GM12878 (cell line): ENCODE data around the gene COPRS. TPM values are rescaled to one million over a fixed set of nuclear protein-coding genes. Genes with fewer than 3 reads are reported as not detected.

ENCODE experiments used
- ATAC-seq: fragments of 200-7000 bp; cut with Tn5 transposase; 3 replicates; pipeline ENCODE4 v1.9.1; 2020; ENCODE audit warnings: mild to moderate bottlenecking, moderate library complexity
- BruUV-seq: library from RNA; stranded (reverse); fragments of 400-500 nt; replicated peaks from 2 replicates; lab custom pipeline; 2021; lab: Mats Ljungman, UMichigan
- CTCF ChIA-PET: fragments of 300-600 bp; sonication (Branson Sonifier 250); formaldehyde crosslinking; extraction: SDS; loops from one replicate; lab custom pipeline; 2021; ENCODE audit warnings: inconsistent platforms; lab: Yijun Ruan, JAX
- POLR2A ChIA-PET: fragments of 350-600 bp; formaldehyde crosslinking; extraction: SDS; loops from one replicate; lab custom pipeline; 2021; ENCODE audit warnings: inconsistent platforms; lab: Charles Lee
- RAD21 ChIA-PET: fragments of 300-600 bp; sonication (Branson Sonifier 250); formaldehyde crosslinking; loops from one replicate; lab custom pipeline; 2023; ENCODE audit warnings: antibody characterized with exemption; ENCODE audit not compliant: unreplicated experiment; lab: Charles Lee
- SMC1A ChIA-PET: fragments of 300-600 bp; sonication (Branson Sonifier 250); formaldehyde crosslinking; loops from one replicate; lab custom pipeline; 2023; ENCODE audit not compliant: unreplicated experiment, uncharacterized antibody; lab: Charles Lee
- DNase-seq: peaks from one replicate; pipeline ENCODE4 v3.0.0-alpha.2; 2011; ENCODE audit warnings: low read depth, low spot score
- FAIRE-seq: peaks from 3 replicates; lab custom pipeline; 2011; peaks lifted over from hg19 to GRCh38; lab: Jason Lieb, UNC
- H2AFZ ChIP-seq: 2 replicates; pipeline ENCODE4 v1.6.0; 2011; ENCODE audit warnings: low read depth, low read length, control low read depth; ENCODE audit not compliant: control insufficient read depth
- H3K27ac ChIP-seq: 2 replicates; pipeline ENCODE4 v1.5.1; 2011; ENCODE audit warnings: control low read depth; ENCODE audit not compliant: control insufficient read depth, insufficient read depth
- H3K27me3 ChIP-seq, 2 experiments: replicated peaks in 1 of 2; 2 replicates each; pipeline versions ENCODE4 v1.6.0 to v1.6.1; 2011; ENCODE audit warnings: low read length in 1 of 2; ENCODE audit not compliant: control insufficient read depth in 2 of 2, insufficient read depth in 2 of 2
- H3K36me3 ChIP-seq, 2 experiments: 2 replicates each; pipeline ENCODE4 v1.5.1; 2011; ENCODE audit warnings: low read length in 1 of 2; ENCODE audit not compliant: control insufficient read depth in 2 of 2, insufficient read depth in 2 of 2
- H3K4me1 ChIP-seq: 2 replicates; pipeline ENCODE4 v1.6.1; 2011; ENCODE audit warnings: mild to moderate bottlenecking, low read length, moderate library complexity, mixed read lengths; ENCODE audit not compliant: control insufficient read depth, insufficient read depth
- H3K4me2 ChIP-seq: 2 replicates; pipeline ENCODE4 v1.6.0; 2011; ENCODE audit warnings: control low read depth; ENCODE audit not compliant: control insufficient read depth, insufficient read depth
- H3K4me3 ChIP-seq: fragments of 200-600 bp; sonication (generic); 2 replicates; pipeline ENCODE4 v1.5.1; 2016
- H3K79me2 ChIP-seq: 2 replicates; pipeline ENCODE4 v1.6.0; 2011; ENCODE audit warnings: low read length; ENCODE audit not compliant: control insufficient read depth, insufficient read depth
- H3K9ac ChIP-seq: 2 replicates; pipeline ENCODE4 v1.8.0; 2011; ENCODE audit warnings: low read length, control low read depth, mixed read lengths; ENCODE audit not compliant: control insufficient read depth, insufficient read depth
- H3K9me3 ChIP-seq: replicated peaks from 3 replicates; pipeline ENCODE4 v1.5.1; 2011; ENCODE audit warnings: mild to moderate bottlenecking, low read length; ENCODE audit not compliant: control insufficient read depth, insufficient read depth
- H4K20me1 ChIP-seq: 2 replicates; pipeline ENCODE4 v1.6.0; 2011; ENCODE audit not compliant: control insufficient read depth, insufficient read depth
- ATF7 ChIP-seq: fragments of 450-650 bp; IDR thresholded peaks from 2 replicates; pipeline ENCODE4 v1.6.1; 2016; ENCODE audit warnings: low read depth, mild to moderate bottlenecking
- BCL3 ChIP-seq: IDR thresholded peaks from 2 replicates; pipeline ENCODE4 v1.6.1; 2011; ENCODE audit warnings: borderline replicate concordance, low read depth, mild to moderate bottlenecking, moderate library complexity, low read length; ENCODE audit not compliant: insufficient read depth, poor library complexity, severe bottlenecking
- BMI1 ChIP-seq: fragments of 450-650 bp; IDR thresholded peaks from 2 replicates; pipeline ENCODE4 v1.6.1; 2016; ENCODE audit warnings: mild to moderate bottlenecking, moderate library complexity, borderline replicate concordance
- CHD1 ChIP-seq: IDR thresholded peaks from 2 replicates; pipeline ENCODE4 v1.6.1; 2012; ENCODE audit warnings: low read depth, low read length, improper control_type of control experiment
- ETV6 ChIP-seq, 2 experiments: fragments of 450-650 bp in 1 of 2; IDR thresholded peaks in 1 of 2; conservative IDR thresholded peaks in 1 of 2; 2 replicates each; pipeline ENCODE4 v1.6.1; 2014; ENCODE audit warnings: antibody characterized with exemption in 1 of 2, borderline replicate concordance in 1 of 2, low read depth in 1 of 2, mild to moderate bottlenecking in 1 of 2, moderate library complexity in 1 of 2
- IKZF2 ChIP-seq, 2 experiments: fragments of 450-650 bp; IDR thresholded peaks; 2 replicates each; pipeline ENCODE4 v1.6.1; 2017; ENCODE audit warnings: mild to moderate bottlenecking in 2 of 2, moderate library complexity in 2 of 2
- MEF2A ChIP-seq: IDR thresholded peaks from 2 replicates; pipeline ENCODE4 v1.6.1; 2011; ENCODE audit warnings: low read depth, mild to moderate bottlenecking, low read length, moderate library complexity; ENCODE audit not compliant: insufficient read depth
- NFIC ChIP-seq: IDR thresholded peaks from 2 replicates; pipeline ENCODE4 v1.6.1; 2012; ENCODE audit warnings: low read depth, mild to moderate bottlenecking, inconsistent platforms, low read length, moderate library complexity
- NKRF ChIP-seq: fragments of 450-650 bp; conservative IDR thresholded peaks from 2 replicates; pipeline ENCODE4 v1.6.1; 2017; ENCODE audit warnings: mild to moderate bottlenecking, moderate library complexity
- TARDBP ChIP-seq: IDR thresholded peaks from 2 replicates; pipeline ENCODE4 v1.6.1; 2016; ENCODE audit warnings: borderline replicate concordance
- WRNIP1 ChIP-seq: IDR thresholded peaks from 2 replicates; pipeline ENCODE4 v1.6.1; 2011; ENCODE audit warnings: low read depth, low read length, improper control_type of control experiment, borderline replicate concordance
- WGBS: methylation state at CpG from one replicate; pipeline ENCODE4 v1.1.6; 2016; ENCODE audit warnings: low lambda C conversion rate; ENCODE audit not compliant: insufficient replicate concordance, insufficient coverage; ENCODE audit errors: missing lambda C conversion rate; 5-methylcytosine and 5-hydroxymethylcytosine counted together
- in situ Hi-C: fragments of 300-500 bp; cut with MboI; formaldehyde crosslinking; loops from 9 replicates; pipeline ENCODE4 v1.14.3; 2018; ENCODE audit warnings: mixed read lengths
- intact Hi-C: fragments of 100-400 bp; cut with micrococcal nuclease; formaldehyde crosslinking; loops from one replicate; pipeline ENCODE4 v1.14.2; 2022; ENCODE audit not compliant: unreplicated experiment
- polyA plus RNA-seq, 11 experiments: library from polyadenylated mRNA; depleted of rRNA in 4 of 11; unstranded in 6 of 11; stranded (reverse) in 5 of 11; fragments of >200 nt; fragmentation: Nextera tagmentation in 4 of 11; fragmentation: Illumina TruSeq in 1 of 11; extraction: Ambion mirVana in 4 of 11; extraction: Trizol in 1 of 11; gene quantifications; 1 replicate in 1 of 11; 2 replicates in 10 of 11; pipeline versions ENCODE4 v1.2.1 to v1.2.3, GENCODE V29; 2011 to 2016; ENCODE audit warnings: inconsistent platforms in 2 of 11, missing spikeins in 2 of 11, low read depth in 1 of 11
- total RNA-seq, 4 experiments: library from RNA; depleted of rRNA in 3 of 4; stranded (reverse); fragments of >200 nt in 3 of 4; fragmentation: Illumina TruSeq in 1 of 4; extraction: Trizol in 1 of 4; gene quantifications; 2 replicates each; pipeline versions ENCODE4 v1.2.1 to v1.2.3, GENCODE V29; 2013 to 2021
- TF ChIP-seq, protein P1 (sequence below): fragments of 450-650 bp; IDR thresholded peaks from 2 replicates; pipeline ENCODE4 v1.6.1; 2014; ENCODE audit warnings: mild to moderate bottlenecking
- TF ChIP-seq, protein P2 (sequence below): IDR thresholded peaks from 2 replicates; pipeline ENCODE4 v1.6.1; 2012; ENCODE audit warnings: low read depth, low read length, improper control_type of control experiment
- TF ChIP-seq, protein P3 (sequence below): fragments of 450-650 bp; IDR thresholded peaks from 2 replicates; pipeline ENCODE4 v1.6.1; 2017; ENCODE audit warnings: low read depth, mild to moderate bottlenecking, moderate library complexity

COPRS gene
- total and polyA plus RNA-seq, 10 of the 15 experiments (the other 5 are each of a cell fraction or from before 2014, with no cell fraction given): 6.3 to 41.9 (median 31.4) TPM

DNA sequence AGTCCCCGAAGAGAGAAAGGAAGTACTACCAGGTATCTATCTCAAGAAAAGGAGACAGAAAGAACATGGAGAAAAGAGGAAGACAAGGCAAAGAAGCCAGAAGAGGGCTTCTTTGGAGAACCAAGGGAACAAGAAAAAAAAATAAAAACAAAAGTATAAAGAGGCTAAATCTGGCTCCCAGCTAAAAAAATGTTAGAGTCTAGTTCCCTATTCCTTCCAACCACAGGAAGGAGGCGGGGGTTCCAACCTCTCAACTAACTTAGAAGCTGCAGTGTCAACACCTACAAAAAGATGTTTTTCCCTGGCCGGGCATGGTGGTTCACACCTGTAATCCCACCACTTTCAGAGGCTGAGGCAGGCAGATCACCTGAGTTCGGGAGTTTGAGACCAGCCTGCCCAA is 29.1 kb upstream of the COPRS start (continued):
- TF ChIP-seq, protein P1, sequence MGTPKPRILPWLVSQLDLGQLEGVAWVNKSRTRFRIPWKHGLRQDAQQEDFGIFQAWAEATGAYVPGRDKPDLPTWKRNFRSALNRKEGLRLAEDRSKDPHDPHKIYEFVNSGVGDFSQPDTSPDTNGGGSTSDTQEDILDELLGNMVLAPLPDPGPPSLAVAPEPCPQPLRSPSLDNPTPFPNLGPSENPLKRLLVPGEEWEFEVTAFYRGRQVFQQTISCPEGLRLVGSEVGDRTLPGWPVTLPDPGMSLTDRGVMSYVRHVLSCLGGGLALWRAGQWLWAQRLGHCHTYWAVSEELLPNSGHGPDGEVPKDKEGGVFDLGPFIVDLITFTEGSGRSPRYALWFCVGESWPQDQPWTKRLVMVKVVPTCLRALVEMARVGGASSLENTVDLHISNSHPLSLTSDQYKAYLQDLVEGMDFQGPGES: no peak
- TF ChIP-seq, protein P2, sequence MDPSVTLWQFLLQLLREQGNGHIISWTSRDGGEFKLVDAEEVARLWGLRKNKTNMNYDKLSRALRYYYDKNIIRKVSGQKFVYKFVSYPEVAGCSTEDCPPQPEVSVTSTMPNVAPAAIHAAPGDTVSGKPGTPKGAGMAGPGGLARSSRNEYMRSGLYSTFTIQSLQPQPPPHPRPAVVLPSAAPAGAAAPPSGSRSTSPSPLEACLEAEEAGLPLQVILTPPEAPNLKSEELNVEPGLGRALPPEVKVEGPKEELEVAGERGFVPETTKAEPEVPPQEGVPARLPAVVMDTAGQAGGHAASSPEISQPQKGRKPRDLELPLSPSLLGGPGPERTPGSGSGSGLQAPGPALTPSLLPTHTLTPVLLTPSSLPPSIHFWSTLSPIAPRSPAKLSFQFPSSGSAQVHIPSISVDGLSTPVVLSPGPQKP: no peak
- TF ChIP-seq MEF2A (0 out of 2 replicates have a peak, but pooled peaks have one; percentile 17), IKZF2 (IDR thresholded peaks at IDR 0.05) (peak; percentile 30 to 48; a peak in 2 of 4 replicates)

DNA sequence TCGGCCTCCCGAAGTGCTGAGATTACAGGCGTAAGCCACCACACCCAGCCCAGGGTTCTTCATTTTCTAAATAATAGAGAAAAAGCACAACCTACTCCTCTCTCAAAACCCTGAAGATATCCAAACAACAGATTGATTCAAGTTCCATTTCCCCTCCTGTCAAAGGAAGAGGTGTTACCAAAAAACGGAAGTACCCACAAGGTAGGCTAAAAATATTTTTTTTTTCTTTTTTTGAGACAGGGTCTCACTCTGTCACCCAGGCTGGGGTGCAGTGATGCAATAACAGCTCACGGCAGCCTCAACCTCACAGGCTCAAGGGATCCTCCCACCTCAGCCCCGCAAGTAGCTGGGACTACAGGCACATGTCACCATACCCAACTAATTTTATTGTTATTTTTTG is 23.5 kb upstream of the COPRS start:
- H3K4me1 ChIP-seq: no peaks in the 10 kb centered on the region; the same call in 1 of the 2 replicates
- RAD21 ChIA-PET: interaction anchor here (0.8 to 1.2 kb wide), 3 partner anchors 13 to 19 kb away, joined by 3 to 4 read pairs (median 3); partner anchors contain the start of gene UTP6
- H3K9me3 ChIP-seq: no peaks in the 10 kb centered on the region; the same call in 2 of the 3 replicates
- no TSS peak for BruUV-seq
- no peaks in the 10 kb centered on the region for H4K20me1 ChIP-seq
- in situ Hi-C loops (no loop called here), intact Hi-C loops (no loop called here)
- SMC1A ChIA-PET: interaction anchor here (0.6 to 3.3 kb wide), 3 partner anchors 19 to 741 kb away, joined by 3 to 11 read pairs (median 4); partner anchors contain the start of gene UTP6
- WGBS: 28% methylated on average over 6 of the region's 6 CpGs
- H3K9ac ChIP-seq: no peak overlapping the region
- DNase-seq (no peak), FAIRE-seq (no peak), ATAC-seq (peak; percentile 40; the same call in 2 of the 3 replicates)
- no peak overlapping the region for H3K27ac ChIP-seq
- CTCF ChIA-PET: interaction anchor here (0.7 to 2.3 kb wide), 4 partner anchors 14 to 323 kb away, joined by 3 to 8 read pairs (median 4); partner anchors contain the start of gene UTP6
- peaks cover 6 to 22% of the 10 kb centered on the region in 2 experiments; a peak in 3 of 4 replicates for H3K36me3 ChIP-seq
- POLR2A ChIA-PET: interaction anchor here (0.8 to 1.1 kb wide), 2 partner anchors 19 to 53 kb away, joined by 3 read pairs; partner anchors contain the start of gene UTP6
- H3K27me3 ChIP-seq: no peaks in the 10 kb centered on the region
- H3K4me2 ChIP-seq: no peak overlapping the region
- H3K4me3 ChIP-seq: no peak overlapping the region
- H2AFZ ChIP-seq: no peak overlapping the region
- no peaks in the 10 kb centered on the region for H3K79me2 ChIP-seq
- TF ChIP-seq NKRF (no peak), NFIC (no peak), WRNIP1 (no peak), ETV6 (conservative IDR thresholded peaks at IDR 0.05 in 1 of 2, IDR thresholded peaks at IDR 0.05 in 1 of 2; ENCODE audit: borderline replicate concordance in 1 of 2, low read depth in 1 of 2) (no peak), ATF7 (no peak), BMI1 (no peak), TARDBP (no peak), BCL3 (no peak), CHD1 (no peak)
- TF ChIP-seq, protein P3, sequence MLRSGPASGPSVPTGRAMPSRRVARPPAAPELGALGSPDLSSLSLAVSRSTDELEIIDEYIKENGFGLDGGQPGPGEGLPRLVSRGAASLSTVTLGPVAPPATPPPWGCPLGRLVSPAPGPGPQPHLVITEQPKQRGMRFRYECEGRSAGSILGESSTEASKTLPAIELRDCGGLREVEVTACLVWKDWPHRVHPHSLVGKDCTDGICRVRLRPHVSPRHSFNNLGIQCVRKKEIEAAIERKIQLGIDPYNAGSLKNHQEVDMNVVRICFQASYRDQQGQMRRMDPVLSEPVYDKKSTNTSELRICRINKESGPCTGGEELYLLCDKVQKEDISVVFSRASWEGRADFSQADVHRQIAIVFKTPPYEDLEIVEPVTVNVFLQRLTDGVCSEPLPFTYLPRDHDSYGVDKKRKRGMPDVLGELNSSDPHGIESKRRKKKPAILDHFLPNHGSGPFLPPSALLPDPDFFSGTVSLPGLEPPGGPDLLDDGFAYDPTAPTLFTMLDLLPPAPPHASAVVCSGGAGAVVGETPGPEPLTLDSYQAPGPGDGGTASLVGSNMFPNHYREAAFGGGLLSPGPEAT: no peak
